CD14-positive monocyte (primary cell): ENCODE results near the gene TBC1D10A. TPM values are rescaled to one million over a fixed set of nuclear protein-coding genes. Genes with fewer than 3 reads are reported as not detected.

Experiments used
- DNase-seq, 3 donors: peaks; one replicate each; pipeline ENCODE4 v3.0.0-alpha.2; 2011 to 2022
- H2AFZ ChIP-seq: 2 replicates; pipeline ENCODE4 v1.6.0; 2012; ENCODE audit warnings: mild to moderate bottlenecking, low read depth, low read length, inconsistent platforms; ENCODE audit not compliant: insufficient read depth, poor library complexity, severe bottlenecking
- H3K27ac ChIP-seq, 2 donors: 1 replicate in 1 of 2; 2 replicates in 1 of 2; pipeline ENCODE4 v1.5.1; 2012 to 2013; ENCODE audit warnings: low read length in 2 of 2, control low read depth in 1 of 2, inconsistent platforms in 1 of 2, low read depth in 1 of 2, mild to moderate bottlenecking in 1 of 2
- H3K27me3 ChIP-seq, 2 donors: one replicate each; pipeline versions ENCODE4 v1.6.0 to v1.6.1; 2011 to 2013; ENCODE audit warnings: low read length in 2 of 2; ENCODE audit not compliant: control insufficient read depth in 2 of 2, insufficient read depth in 2 of 2
- H3K36me3 ChIP-seq, 2 donors: replicated peaks in 1 of 2; 1 replicate in 1 of 2; 2 replicates in 1 of 2; pipeline versions ENCODE4 v1.5.1 to v1.6.1; 2012 to 2013; ENCODE audit warnings: low read length in 2 of 2, control low read depth in 1 of 2, inconsistent platforms in 1 of 2, mild to moderate bottlenecking in 1 of 2; ENCODE audit not compliant: insufficient read depth in 2 of 2, control insufficient read depth in 1 of 2
- H3K4me1 ChIP-seq, 2 donors: 1 replicate in 1 of 2; 2 replicates in 1 of 2; pipeline versions ENCODE4 v1.5.1 to v1.6.1; 2012 to 2013; ENCODE audit warnings: low read length in 2 of 2, control low read depth in 1 of 2, inconsistent platforms in 1 of 2, mild to moderate bottlenecking in 1 of 2, moderate library complexity in 1 of 2; ENCODE audit not compliant: insufficient read depth in 2 of 2, control insufficient read depth in 1 of 2
- H3K4me2 ChIP-seq: replicated peaks from 2 replicates; pipeline ENCODE3; 2012; ENCODE audit warnings: low read length, moderate library complexity, mild to moderate bottlenecking; ENCODE audit not compliant: poor library complexity, severe bottlenecking; ENCODE audit errors: extremely low read depth
- H3K4me3 ChIP-seq, 3 experiments: fragments of 200-600 bp in 1 of 3; sonication (generic) in 1 of 3; replicated peaks in 1 of 3; 1 replicate in 2 of 3; 2 replicates in 1 of 3; pipeline ENCODE4 v1.5.1; 2011 to 2013; ENCODE audit warnings: low read length in 3 of 3, mild to moderate bottlenecking in 3 of 3, control low read depth in 2 of 3, low read depth in 2 of 3, inconsistent platforms in 1 of 3, moderate library complexity in 1 of 3
- H3K79me2 ChIP-seq: 2 replicates; pipeline ENCODE4 v1.6.0; 2012; ENCODE audit warnings: mild to moderate bottlenecking, control low read depth, inconsistent platforms, low read length, moderate library complexity; ENCODE audit not compliant: insufficient read depth
- H3K9ac ChIP-seq: 2 replicates; pipeline ENCODE4 v1.6.0; 2017; ENCODE audit warnings: low read length, mild to moderate bottlenecking; ENCODE audit not compliant: insufficient read depth, poor library complexity, severe bottlenecking
- H3K9me3 ChIP-seq, 2 donors: replicated peaks in 1 of 2; 1 replicate in 1 of 2; 2 replicates in 1 of 2; pipeline versions ENCODE4 v1.5.1 to v1.6.1; 2012 to 2013; ENCODE audit warnings: low read length in 2 of 2, control low read depth in 1 of 2; ENCODE audit not compliant: control insufficient read depth in 1 of 2, insufficient read depth in 1 of 2
- H4K20me1 ChIP-seq: 2 replicates; pipeline ENCODE4 v1.6.0; 2012; ENCODE audit warnings: mild to moderate bottlenecking, low read length, control low read depth, moderate library complexity; ENCODE audit not compliant: insufficient read depth
- H3K27ac Mint-ChIP-seq, 7 donors: one replicate each; pipeline ENCODE4 v1.8.0; 2020; ENCODE audit warnings: mild to moderate bottlenecking in 7 of 7, mixed read lengths in 7 of 7, moderate library complexity in 6 of 7, inconsistent platforms in 2 of 7
- H3K27me3 Mint-ChIP-seq, 3 donors: one replicate each; pipeline ENCODE4 v1.8.0; 2021 to 2022; ENCODE audit warnings: low read depth in 3 of 3, mild to moderate bottlenecking in 3 of 3, mixed read lengths in 3 of 3, moderate library complexity in 3 of 3, inconsistent platforms in 1 of 3
- H3K36me3 Mint-ChIP-seq, 2 donors: one replicate each; pipeline ENCODE4 v1.8.0; 2020; ENCODE audit warnings: mixed read lengths in 2 of 2, inconsistent platforms in 1 of 2, mild to moderate bottlenecking in 1 of 2
- H3K4me1 Mint-ChIP-seq: one replicate; pipeline ENCODE4 v1.8.0; 2020; ENCODE audit warnings: mild to moderate bottlenecking, mixed read lengths
- H3K4me3 Mint-ChIP-seq, 2 donors: one replicate each; pipeline ENCODE4 v1.8.0; 2020; ENCODE audit warnings: mild to moderate bottlenecking in 2 of 2, mixed read lengths in 2 of 2, moderate library complexity in 1 of 2
- H3K9me3 Mint-ChIP-seq, 7 donors: one replicate each; pipeline ENCODE4 v1.8.0; 2020 to 2022; ENCODE audit warnings: mixed read lengths in 7 of 7, mild to moderate bottlenecking in 6 of 7, moderate library complexity in 6 of 7, inconsistent platforms in 2 of 7
- WGBS: methylation state at CpG from one replicate; pipeline ENCODE4 v1.1.5; 2013; ENCODE audit warnings: missing lambda C conversion rate; ENCODE audit not compliant: insufficient coverage; 5-methylcytosine and 5-hydroxymethylcytosine counted together
- intact Hi-C, 2 donors: fragments of 100-400 bp; cut with micrococcal nuclease; formaldehyde crosslinking; loops; one replicate each; pipeline versions ENCODE4 v1.15.0 to v1.15.1; 2023
- polyA plus RNA-seq, 3 donors: library from polyadenylated mRNA; depleted of rRNA in 1 of 3; unstranded in 2 of 3; stranded (reverse) in 1 of 3; fragments of 300-500 nt in 2 of 3; fragments of >200 nt in 1 of 3; fragmentation: Illumina TruSeq in 2 of 3; gene quantifications; 1 replicate in 2 of 3; 2 replicates in 1 of 3; pipeline ENCODE4 v1.2.3, GENCODE V29; 2012 to 2021
- TF ChIP-seq, protein P1 (sequence below): fragments of 200-600 bp; IDR thresholded peaks from one replicate; pipeline ENCODE4 v1.8.0; 2022; ENCODE audit warnings: antibody characterized with exemption, mild to moderate bottlenecking

TBC1D10A gene
- polyA plus RNA-seq, 3 donors, result 13.4 to 38.3 (median 21.8) TPM

GRCh38 chr22:30304495-30305244, 22.1 kb downstream of the TBC1D10A start:
- H3K9ac ChIP-seq, result no peak overlapping the region
- H3K9me3 ChIP-seq, result no peaks in the 10 kb centered on the region
- no peak for DNase-seq
- H3K27me3 ChIP-seq, result no peaks in the 10 kb centered on the region
- H3K27ac ChIP-seq, result peak overlapping the region; percentile 76 to 87
- 72% methylated on average over 6 of the region's 7 CpGs for WGBS
- H3K4me1 Mint-ChIP-seq, result peaks cover 90% of the 10 kb centered on the region
- peaks cover 4% of the 10 kb centered on the region for H4K20me1 ChIP-seq
- peaks cover 55% of the 10 kb centered on the region for H3K79me2 ChIP-seq
- peaks cover 0 to 2% (median 0%) of the 10 kb centered on the region in 7 donors for H3K9me3 Mint-ChIP-seq
- H3K27me3 Mint-ChIP-seq, result peaks cover 0 to 3% (median 2%) of the 10 kb centered on the region in 3 donors
- H3K27ac Mint-ChIP-seq, result peak overlapping the region; percentile 84 to 95 (median 93)
- TF ChIP-seq, protein P1, sequence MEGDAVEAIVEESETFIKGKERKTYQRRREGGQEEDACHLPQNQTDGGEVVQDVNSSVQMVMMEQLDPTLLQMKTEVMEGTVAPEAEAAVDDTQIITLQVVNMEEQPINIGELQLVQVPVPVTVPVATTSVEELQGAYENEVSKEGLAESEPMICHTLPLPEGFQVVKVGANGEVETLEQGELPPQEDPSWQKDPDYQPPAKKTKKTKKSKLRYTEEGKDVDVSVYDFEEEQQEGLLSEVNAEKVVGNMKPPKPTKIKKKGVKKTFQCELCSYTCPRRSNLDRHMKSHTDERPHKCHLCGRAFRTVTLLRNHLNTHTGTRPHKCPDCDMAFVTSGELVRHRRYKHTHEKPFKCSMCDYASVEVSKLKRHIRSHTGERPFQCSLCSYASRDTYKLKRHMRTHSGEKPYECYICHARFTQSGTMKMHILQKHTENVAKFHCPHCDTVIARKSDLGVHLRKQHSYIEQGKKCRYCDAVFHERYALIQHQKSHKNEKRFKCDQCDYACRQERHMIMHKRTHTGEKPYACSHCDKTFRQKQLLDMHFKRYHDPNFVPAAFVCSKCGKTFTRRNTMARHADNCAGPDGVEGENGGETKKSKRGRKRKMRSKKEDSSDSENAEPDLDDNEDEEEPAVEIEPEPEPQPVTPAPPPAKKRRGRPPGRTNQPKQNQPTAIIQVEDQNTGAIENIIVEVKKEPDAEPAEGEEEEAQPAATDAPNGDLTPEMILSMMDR, result no peak
- H3K4me3 ChIP-seq, result peak overlapping the region in 1 of 3 experiments; percentile 63
- peaks cover 3 to 16% of the 10 kb centered on the region in 2 donors for H3K36me3 ChIP-seq
- peaks cover 85 to 88% of the 10 kb centered on the region in 2 donors for H3K4me1 ChIP-seq
- intact Hi-C loops, result loop anchor here in 1 of 2 donors (10.0 kb wide), 1 partner anchor 50 kb away; the partner anchor contains the start of genes CCDC157 and SF3A1
- H2AFZ ChIP-seq, result no peak overlapping the region
- H3K4me2 ChIP-seq, result peak overlapping the region; percentile 64
- peak overlapping the region; percentile 34 to 76 for H3K4me3 Mint-ChIP-seq
- H3K36me3 Mint-ChIP-seq, result peaks cover 39% of the 10 kb centered on the region in 2 donors

DNA sequence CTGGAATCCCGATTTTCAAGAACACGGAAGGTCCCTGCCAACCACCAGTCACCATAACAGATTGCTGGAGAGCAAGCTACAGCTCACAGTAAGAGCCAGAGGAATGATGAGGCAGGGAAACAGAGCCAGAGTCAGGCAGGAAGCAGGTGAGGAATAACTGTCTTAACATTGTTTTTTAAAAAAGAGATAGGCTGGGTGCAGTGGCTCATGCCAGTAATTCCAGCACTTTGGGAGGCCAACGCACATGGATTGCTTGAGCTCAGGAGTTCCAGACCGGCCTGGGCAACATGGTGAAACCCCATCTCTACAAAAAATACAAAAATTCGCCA, 24.0 kb downstream of the TBC1D10A start:
- WGBS, result no CpG with 5 or more reads among the region's 5 CpGs
- H3K79me2 ChIP-seq, result peaks cover 36% of the 10 kb centered on the region
- H3K9me3 ChIP-seq, result no peaks in the 10 kb centered on the region
- TF ChIP-seq, protein P1, result no peak
- Mint-ChIP-seq H3K27ac (peak overlapping the region; percentile 90 to 98 (median 93)), H3K4me3 (peak overlapping the region; percentile 39 to 88), H3K27me3 (peaks cover 0 to 3% (median 2%) of the 10 kb centered on the region in 3 donors), H3K36me3 (peaks cover 48 to 52% of the 10 kb centered on the region in 2 donors), H3K9me3 (peaks cover 0 to 2% (median 0%) of the 10 kb centered on the region in 7 donors), H3K4me1 (peaks cover 73% of the 10 kb centered on the region)
- H3K4me1 ChIP-seq, result peaks cover 68 to 69% of the 10 kb centered on the region in 2 donors
- no peaks in the 10 kb centered on the region for H3K27me3 ChIP-seq
- H3K36me3 ChIP-seq, result peaks cover 21 to 35% of the 10 kb centered on the region in 2 donors
- peak overlapping the region in 1 of 3 experiments; percentile 65 for H3K4me3 ChIP-seq
- intact Hi-C loops, result loop anchor here in 1 of 2 donors (10.0 kb wide), 1 partner anchor 52 kb away; the partner anchor contains the start of genes CCDC157 and SF3A1
- no peak overlapping the region for H2AFZ ChIP-seq
- H3K9ac ChIP-seq, result peak overlapping the region; percentile 48
- peak overlapping the region; percentile 58 to 87 for H3K27ac ChIP-seq
- H4K20me1 ChIP-seq, result peaks cover 20% of the 10 kb centered on the region
- DNase-seq, result no peak
- peak overlapping the region; percentile 66 for H3K4me2 ChIP-seq
